OCI-LY3 (cell line): ENCODE data around the gene SLC12A7.
"Not testable (repeated sequence)": the region's sequence is repeated elsewhere in the genome, so short reads cannot be mapped to it uniquely, and the experiment has no call there.

Source experiments
- H2AFZ ChIP-seq: fragments of 200-600, 300-600 bp; shearing (Covaris generic); 2 replicates; pipeline ENCODE4 v1.6.0; 2014; ENCODE audit warnings: antibody characterized with exemption, low read depth, low read length
- H3K27ac ChIP-seq: fragments of 200-600, 300-600 bp; sonication (generic); 2 replicates; pipeline ENCODE4 v1.5.1; 2014; ENCODE audit warnings: mild to moderate bottlenecking, low read length, moderate library complexity, mixed read lengths
- H3K27me3 ChIP-seq: fragments of 200-600, 300-600 bp; sonication (generic); 2 replicates; pipeline ENCODE4 v1.6.1; 2014; ENCODE audit warnings: low read depth, low read length, mixed read lengths
- H3K36me3 ChIP-seq: fragments of 200-600, 300-600 bp; sonication (generic); replicated peaks from 2 replicates; pipeline ENCODE3; 2014; ENCODE audit warnings: low read depth, low read length, mixed read lengths
- H3K4me1 ChIP-seq: fragments of 300-600, 200-600 bp; sonication (generic); 2 replicates; pipeline ENCODE4 v1.6.1; 2014; ENCODE audit warnings: low read length, mixed read lengths
- H3K4me2 ChIP-seq: fragments of 200-600, 300-600 bp; sonication (generic); 2 replicates; pipeline ENCODE4 v1.6.1; 2014; ENCODE audit warnings: low read length, mixed read lengths
- H3K4me3 ChIP-seq: fragments of 300-600, 200-600 bp; sonication (generic); 2 replicates; pipeline ENCODE4 v1.5.1; 2014; ENCODE audit warnings: antibody characterized with exemption, mild to moderate bottlenecking, low read length, moderate library complexity
- H3K79me2 ChIP-seq: fragments of 300-600, 200-600 bp; shearing (Covaris generic); 2 replicates; pipeline ENCODE4 v1.6.1; 2014; ENCODE audit warnings: mild to moderate bottlenecking, low read length, mixed read lengths
- H3K9ac ChIP-seq: fragments of 300-600, 200-600 bp; shearing (Covaris generic); 2 replicates; pipeline ENCODE4 v1.6.0; 2014; ENCODE audit warnings: mild to moderate bottlenecking, low read length, moderate library complexity
- H3K9me3 ChIP-seq: fragments of 200-600, 300-600 bp; shearing (Covaris generic); 2 replicates; pipeline ENCODE4 v1.6.1; 2014; ENCODE audit warnings: low read length, mixed read lengths; ENCODE audit not compliant: insufficient read depth
- H4K20me1 ChIP-seq: fragments of 200-600, 300-600 bp; sonication (generic); 2 replicates; pipeline ENCODE4 v1.6.1; 2016; ENCODE audit warnings: low read length, mixed read lengths; ENCODE audit not compliant: insufficient read depth
- CTCF ChIP-seq: fragments of 200-600, 300-600 bp; sonication (generic); IDR thresholded peaks from 2 replicates; pipeline ENCODE4 v1.5.1; 2014; ENCODE audit warnings: antibody characterized with exemption, low read length, low read depth
- EZH2phosphoT487 ChIP-seq: fragments of 200-600 bp; shearing (Covaris generic); IDR thresholded peaks from 2 replicates; pipeline ENCODE4 v1.6.1; 2018; ENCODE audit warnings: antibody characterized with exemption, mixed run types, low read depth

The SLC12A7 gene

GRCh38 chr5:1001406-1002270 is 110.2 kb downstream of the SLC12A7 start:
- H3K4me2 ChIP-seq, result no peak overlapping the region
- no peaks in the 10 kb centered on the region for H3K79me2 ChIP-seq
- H3K9me3 ChIP-seq, result no peaks in the 10 kb centered on the region
- no peaks in the 10 kb centered on the region for H4K20me1 ChIP-seq
- no peak overlapping the region for H2AFZ ChIP-seq
- TF ChIP-seq CTCF (no peak), EZH2phosphoT487 (no peak)
- no peak overlapping the region for H3K4me3 ChIP-seq
- H3K36me3 ChIP-seq, result no peaks in the 10 kb centered on the region
- no peak overlapping the region for H3K27ac ChIP-seq
- no peaks in the 10 kb centered on the region; the same call in 1 of the 2 replicates for H3K27me3 ChIP-seq
- no peaks in the 10 kb centered on the region for H3K4me1 ChIP-seq
- H3K9ac ChIP-seq, result no peak overlapping the region

GRCh38 chr5:1000831-1001230 is 111.0 kb downstream of the SLC12A7 start:
- H4K20me1 ChIP-seq, H3K27ac ChIP-seq, H3K4me1 ChIP-seq, H3K36me3 ChIP-seq, H3K27me3 ChIP-seq, H2AFZ ChIP-seq, H3K4me3 ChIP-seq, H3K9me3 ChIP-seq, H3K4me2 ChIP-seq, H3K79me2 ChIP-seq, H3K9ac ChIP-seq: not testable (repeated sequence)
